HEK293 (cell line): ENCODE measurements around the gene MRGPRX2.

Source experiments
- EGR2 ChIP-seq: fragments of 450-650 bp; formaldehyde crosslinking; IDR thresholded peaks from 2 replicates; pipeline ENCODE4 v1.5.1; 2016; ENCODE audit warnings: low read depth, missing biosample characterization, missing genetic modification characterization
- HIC1 ChIP-seq: fragments of 450-650 bp; formaldehyde crosslinking; IDR thresholded peaks from 2 replicates; pipeline ENCODE4 v1.5.1; 2016; ENCODE audit warnings: missing biosample characterization, missing genetic modification characterization
- HOXD13 ChIP-seq: sonication (generic); formaldehyde crosslinking; IDR thresholded peaks from 2 replicates; pipeline ENCODE4 v1.8.0; 2022; ENCODE audit warnings: missing genetic modification reagents, borderline replicate concordance
- KLF17 ChIP-seq: fragments of 450-650 bp; formaldehyde crosslinking; IDR thresholded peaks from 2 replicates; pipeline ENCODE4 v1.5.1; 2016; ENCODE audit warnings: missing biosample characterization, missing genetic modification characterization
- KLF9 ChIP-seq: fragments of 450-650 bp; formaldehyde crosslinking; IDR thresholded peaks from 2 replicates; pipeline ENCODE4 v1.5.1; 2016; ENCODE audit warnings: missing biosample characterization, missing genetic modification characterization, low read depth
- PRDM2 ChIP-seq: fragments of 450-650 bp; formaldehyde crosslinking; IDR thresholded peaks from 2 replicates; pipeline ENCODE4 v1.5.1; 2016; ENCODE audit warnings: missing biosample characterization, missing genetic modification characterization, borderline replicate concordance
- SP2 ChIP-seq: fragments of 450-650 bp; formaldehyde crosslinking; IDR thresholded peaks from 2 replicates; pipeline ENCODE4 v1.5.1; 2016; ENCODE audit warnings: missing biosample characterization, missing genetic modification characterization
- ZBTB1 ChIP-seq: fragments of 450-650 bp; formaldehyde crosslinking; IDR thresholded peaks from 2 replicates; pipeline ENCODE4 v1.5.1; 2016; ENCODE audit warnings: missing biosample characterization, missing genetic modification characterization
- ZNF2 ChIP-seq: fragments of 450-650 bp; formaldehyde crosslinking; IDR thresholded peaks from 2 replicates; pipeline ENCODE4 v1.5.1; 2016; ENCODE audit warnings: missing biosample characterization, missing genetic modification characterization
- ZNF211 ChIP-seq: fragments of 450-650 bp; formaldehyde crosslinking; IDR thresholded peaks from 2 replicates; pipeline ENCODE4 v1.5.1; 2016; ENCODE audit warnings: low read depth, missing biosample characterization, missing genetic modification characterization
- ZNF221 ChIP-seq: fragments of 450-650 bp; formaldehyde crosslinking; IDR thresholded peaks from 2 replicates; pipeline ENCODE4 v1.5.1; 2017; ENCODE audit warnings: missing biosample characterization, missing genetic modification characterization, borderline replicate concordance
- ZNF248 ChIP-seq: fragments of 450-650 bp; formaldehyde crosslinking; IDR thresholded peaks from 2 replicates; pipeline ENCODE4 v1.5.1; 2017; ENCODE audit warnings: missing biosample characterization, missing genetic modification characterization
- ZNF398 ChIP-seq: fragments of 450-650 bp; formaldehyde crosslinking; IDR thresholded peaks from 2 replicates; pipeline ENCODE4 v1.5.1; 2017; ENCODE audit warnings: missing biosample characterization, missing genetic modification characterization
- ZNF426 ChIP-seq: fragments of 450-650 bp; formaldehyde crosslinking; IDR thresholded peaks from 2 replicates; pipeline ENCODE4 v1.5.1; 2017; ENCODE audit warnings: missing biosample characterization, missing genetic modification characterization, mild to moderate bottlenecking, inconsistent platforms, moderate library complexity
- ZNF518A ChIP-seq: fragments of 450-650 bp; formaldehyde crosslinking; conservative IDR thresholded peaks from 2 replicates; pipeline ENCODE4 v1.5.1; 2016; ENCODE audit warnings: low read depth, missing biosample characterization, missing genetic modification characterization
- ZNF529 ChIP-seq: fragments of 450-650 bp; formaldehyde crosslinking; IDR thresholded peaks from 2 replicates; pipeline ENCODE4 v1.5.1; 2017; ENCODE audit warnings: missing genetic modification characterization, missing biosample characterization; ENCODE audit not compliant: insufficient replicate concordance
- ZNF530 ChIP-seq: fragments of 450-650 bp; formaldehyde crosslinking; IDR thresholded peaks from 2 replicates; pipeline ENCODE4 v1.5.1; 2016; ENCODE audit warnings: low read depth, missing biosample characterization, missing genetic modification characterization
- ZNF544 ChIP-seq: fragments of 450-650 bp; formaldehyde crosslinking; IDR thresholded peaks from 2 replicates; pipeline ENCODE4 v1.5.0; 2017; ENCODE audit warnings: missing biosample characterization, missing genetic modification characterization
- ZNF571 ChIP-seq: fragments of 450-650 bp; formaldehyde crosslinking; IDR thresholded peaks from 2 replicates; pipeline ENCODE4 v1.5.0; 2017; ENCODE audit warnings: missing biosample characterization, missing genetic modification characterization
- ZNF585B ChIP-seq: fragments of 450-650 bp; formaldehyde crosslinking; IDR thresholded peaks from 2 replicates; pipeline ENCODE4 v1.5.1; 2016; ENCODE audit warnings: missing biosample characterization, missing genetic modification characterization
- ZNF624 ChIP-seq: fragments of 450-650 bp; formaldehyde crosslinking; IDR thresholded peaks from 2 replicates; pipeline ENCODE4 v1.5.1; 2017; ENCODE audit warnings: missing biosample characterization, missing genetic modification characterization
- ZNF660 ChIP-seq: fragments of 450-650 bp; IDR thresholded peaks from 2 replicates; pipeline ENCODE4 v1.5.1; 2018; ENCODE audit warnings: missing biosample characterization, mild to moderate bottlenecking, missing genetic modification characterization
- ZNF692 ChIP-seq: fragments of 450-650 bp; formaldehyde crosslinking; IDR thresholded peaks from 2 replicates; pipeline ENCODE4 v1.5.1; 2016; ENCODE audit warnings: missing biosample characterization, missing genetic modification characterization

Gene MRGPRX2

GRCh38 chr11:19093976-19094375 lies 33.5 kb upstream of the MRGPRX2 start (continued):
- TF ChIP-seq HOXD13 (CRISPR knock-in tag) (no peak), ZNF624 (tag by site-specific recombination) (no peak), ZNF426 (tag by site-specific recombination) (no peak), KLF17 (no peak), ZNF692 (0 out of 2 replicates have a peak, but pooled peaks have one; percentile 27), EGR2 (tag by site-specific recombination) (no peak), ZNF530 (tag by site-specific recombination) (no peak), ZNF571 (tag by site-specific recombination) (no peak), HIC1 (no peak), ZNF660 (peak; percentile 51; the same call in 1 of the 2 replicates), ZBTB1 (tag by site-specific recombination) (no peak), PRDM2 (tag by site-specific recombination) (no peak), KLF9 (tag by site-specific recombination) (no peak), ZNF2 (tag by site-specific recombination) (no peak), ZNF211 (tag by site-specific recombination) (no peak), SP2 (tag by site-specific recombination) (no peak), ZNF529 (tag by site-specific recombination) (no peak), ZNF398 (tag by site-specific recombination) (no peak), ZNF544 (no peak), ZNF221 (tag by site-specific recombination) (no peak), ZNF518A (tag by site-specific recombination) (no peak), ZNF248 (tag by site-specific recombination) (no peak), ZNF585B (tag by site-specific recombination) (no peak)
